Ovary (tissue), 9 donors: ENCODE measurements around the gene ARHGAP45. TPM values are rescaled to one million over a fixed set of nuclear protein-coding genes. Genes with fewer than 3 reads are reported as not detected.
A peak's percentile ranks its signal among the peaks of the same experiment; 100 is the strongest.

ENCODE experiments used
- DNase-seq, 5 donors: peaks; one replicate each; pipeline ENCODE4 v3.0.0-alpha.2; 2019 to 2020
- H3K27ac ChIP-seq, 2 donors: fragments of 200-600 bp; one replicate each; pipeline versions ENCODE4 v1.5.1 to v1.8.0; 2019 to 2022
- H3K27me3 ChIP-seq: fragments of 200-600 bp; one replicate; pipeline ENCODE4 v1.8.0; 2022
- H3K36me3 ChIP-seq: fragments of 200-600 bp; sonication (generic); one replicate; pipeline ENCODE4 v1.5.1; 2019
- H3K4me1 ChIP-seq: one replicate; pipeline ENCODE4 v1.8.1; 2013; ENCODE audit warnings: mild to moderate bottlenecking, moderate library complexity; ENCODE audit not compliant: insufficient read depth
- H3K4me3 ChIP-seq: fragments of 200-600 bp; sonication (generic); one replicate; pipeline ENCODE4 v1.5.1; 2017
- H3K9me3 ChIP-seq, 2 donors: fragments of 200-600 bp in 1 of 2; sonication (generic) in 1 of 2; one replicate each; pipeline versions ENCODE4 v1.5.1 to v1.8.1; 2013 to 2019; ENCODE audit warnings: mild to moderate bottlenecking in 1 of 2, moderate library complexity in 1 of 2
- EP300 ChIP-seq: sonication (generic); formaldehyde crosslinking; IDR thresholded peaks from one replicate; pipeline ENCODE4 v1.6.1; 2017; ENCODE audit warnings: antibody characterized with exemption
- POLR2A ChIP-seq: fragments of 450-650 bp; IDR thresholded peaks from one replicate; pipeline ENCODE4 v1.6.1; 2017; ENCODE audit warnings: antibody characterized with exemption, mild to moderate bottlenecking, moderate library complexity
- WGBS, 3 donors: extraction: QIAGEN DNeasy Blood & Tissue Kit in 1 of 3; methylation state at CpG; one replicate each; pipeline versions ENCODE4 v1.1.5 to v1.1.7; 2013 to 2017; 5-methylcytosine and 5-hydroxymethylcytosine counted together
- intact Hi-C, 4 donors: fragments of 100-400 bp; cut with DNase I; formaldehyde crosslinking; loops; one replicate each; pipeline versions ENCODE4 v1.11.0 to v1.15.1; 2022 to 2023
- polyA plus RNA-seq, 2 donors: library from polyadenylated mRNA; stranded (reverse); fragments of 200-250 nt in 1 of 2; fragments of 350-450 nt in 1 of 2; fragmentation: Illumina TruSeq in 1 of 2; extraction: RNeasy Lipid Tissue Mini Kit (QIAGEN cat#74804) in 1 of 2; gene quantifications; one replicate each; pipeline ENCODE4 v1.2.3, GENCODE V29; 2013 to 2014
- total RNA-seq, 7 donors: library from RNA; depleted of rRNA in 2 of 7; stranded (reverse); fragments of >200 nt in 2 of 7; fragmentation: NEBNext Ultra II Directional in 3 of 7; extraction: Animal tissue kit (Norgen Biotek cat#: 25700) in 3 of 7; gene quantifications; one replicate each; pipeline versions ENCODE4 v1.1.0 to v1.2.4, GENCODE V29; 2016 to 2023
- TF ChIP-seq, protein P1 (sequence below), 3 donors: fragments of 450-650 bp in 2 of 3; fragments of 200-600 bp in 1 of 3; IDR thresholded peaks; one replicate each; pipeline versions ENCODE4 v1.5.1 to v1.8.0; 2016 to 2022; ENCODE audit warnings: antibody characterized with exemption in 3 of 3, mild to moderate bottlenecking in 1 of 3
- donor health status: DM: no; HTN: no; CAD: no; lungs with moderate emphysema.
- donor health status: DM: no; HTN: no; CAD: no.
- donor health status: Bipolar disorder and iron deficiency.
- donor health status: DM: yes; HTN: yes; CAD: no.
- donor health status: DM: no; HTN: no; CAD: no.
- donor health status: DM: yes; HTN: yes; CAD: no.

ARHGAP45 gene
- total and polyA plus RNA-seq, 9 donors = 1.0 to 10.6 (median 7.0) TPM

DNA sequence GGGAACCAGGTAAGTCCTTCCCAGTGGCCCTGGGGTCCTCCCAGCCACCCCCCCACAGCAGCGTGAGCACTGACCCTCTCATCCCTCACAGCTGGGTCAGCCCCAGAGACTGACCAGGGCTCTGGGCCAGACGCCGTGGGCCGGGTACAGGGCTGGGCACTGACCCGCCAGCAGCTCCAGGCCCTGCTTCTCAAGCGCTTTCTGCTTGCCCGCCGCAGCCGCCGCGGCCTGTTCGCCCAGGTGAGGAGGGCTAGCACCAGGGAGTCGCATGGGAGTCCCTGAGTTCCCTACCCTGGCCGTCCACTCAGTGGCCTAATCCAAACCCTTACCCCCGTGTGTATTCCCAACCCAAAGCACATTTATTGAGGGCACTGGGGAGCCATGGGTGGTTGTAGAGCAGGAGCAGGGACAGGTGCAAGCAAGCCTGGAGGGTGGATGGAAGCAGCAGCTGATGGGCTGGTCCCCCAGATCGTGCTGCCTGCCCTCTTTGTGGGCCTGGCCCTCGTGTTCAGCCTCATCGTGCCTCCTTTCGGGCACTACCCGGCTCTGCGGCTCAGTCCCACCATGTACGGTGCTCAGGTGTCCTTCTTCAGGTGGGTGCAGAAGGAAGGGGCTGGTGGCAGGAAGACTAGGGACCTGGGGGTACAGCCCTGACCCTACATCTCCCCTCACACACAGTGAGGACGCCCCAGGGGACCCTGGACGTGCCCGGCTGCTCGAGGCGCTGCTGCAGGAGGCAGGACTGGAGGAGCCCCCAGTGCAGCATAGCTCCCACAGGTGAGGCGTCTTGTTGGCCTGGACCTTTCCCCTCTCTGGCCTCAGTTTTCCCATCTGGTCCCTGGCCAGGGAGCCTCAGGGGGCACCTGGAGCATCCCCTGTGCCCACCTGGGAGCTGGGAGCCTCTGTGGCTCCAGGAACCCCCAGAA is 12.6 kb upstream of the ARHGAP45 start:
- peak in 1 of 5 donors; percentile 31 for DNase-seq
- H3K4me1 ChIP-seq = no peaks in the 10 kb centered on the region
- TF ChIP-seq, protein P1, sequence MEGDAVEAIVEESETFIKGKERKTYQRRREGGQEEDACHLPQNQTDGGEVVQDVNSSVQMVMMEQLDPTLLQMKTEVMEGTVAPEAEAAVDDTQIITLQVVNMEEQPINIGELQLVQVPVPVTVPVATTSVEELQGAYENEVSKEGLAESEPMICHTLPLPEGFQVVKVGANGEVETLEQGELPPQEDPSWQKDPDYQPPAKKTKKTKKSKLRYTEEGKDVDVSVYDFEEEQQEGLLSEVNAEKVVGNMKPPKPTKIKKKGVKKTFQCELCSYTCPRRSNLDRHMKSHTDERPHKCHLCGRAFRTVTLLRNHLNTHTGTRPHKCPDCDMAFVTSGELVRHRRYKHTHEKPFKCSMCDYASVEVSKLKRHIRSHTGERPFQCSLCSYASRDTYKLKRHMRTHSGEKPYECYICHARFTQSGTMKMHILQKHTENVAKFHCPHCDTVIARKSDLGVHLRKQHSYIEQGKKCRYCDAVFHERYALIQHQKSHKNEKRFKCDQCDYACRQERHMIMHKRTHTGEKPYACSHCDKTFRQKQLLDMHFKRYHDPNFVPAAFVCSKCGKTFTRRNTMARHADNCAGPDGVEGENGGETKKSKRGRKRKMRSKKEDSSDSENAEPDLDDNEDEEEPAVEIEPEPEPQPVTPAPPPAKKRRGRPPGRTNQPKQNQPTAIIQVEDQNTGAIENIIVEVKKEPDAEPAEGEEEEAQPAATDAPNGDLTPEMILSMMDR (IDR thresholded peaks at IDR 0.05) = no peak
- TF ChIP-seq EP300 (no peak), POLR2A (no peak)
- no peak overlapping the region for H3K4me3 ChIP-seq
- H3K9me3 ChIP-seq = peaks cover 4 to 14% of the 10 kb centered on the region in 2 donors
- intact Hi-C loops = no loop called here
- no peaks in the 10 kb centered on the region for H3K27me3 ChIP-seq
- H3K36me3 ChIP-seq = no peaks in the 10 kb centered on the region
- 91 to 96% (median 93%) methylated on average over 28 of the region's 28 CpGs for WGBS, 3 donors
- no peak overlapping the region for H3K27ac ChIP-seq

DNA sequence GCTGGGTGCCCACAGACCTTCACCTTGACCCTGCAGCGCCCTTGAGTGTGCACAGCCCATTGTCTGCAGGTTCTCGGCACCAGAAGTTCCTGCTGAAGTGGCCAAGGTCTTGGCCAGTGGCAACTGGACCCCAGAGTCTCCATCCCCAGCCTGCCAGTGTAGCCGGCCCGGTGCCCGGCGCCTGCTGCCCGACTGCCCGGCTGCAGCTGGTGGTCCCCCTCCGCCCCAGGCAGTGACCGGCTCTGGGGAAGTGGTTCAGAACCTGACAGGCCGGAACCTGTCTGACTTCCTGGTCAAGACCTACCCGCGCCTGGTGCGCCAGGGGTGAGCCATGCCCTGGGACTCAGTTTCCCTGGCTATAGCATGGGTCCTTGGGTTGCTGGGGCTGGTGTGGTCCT is 11.9 kb upstream of the ARHGAP45 start:
- WGBS, 3 donors = 92 to 95% (median 95%) methylated on average over 6 to 14 of the region's 14 CpGs
- peaks cover 4 to 14% of the 10 kb centered on the region in 2 donors for H3K9me3 ChIP-seq

DNA sequence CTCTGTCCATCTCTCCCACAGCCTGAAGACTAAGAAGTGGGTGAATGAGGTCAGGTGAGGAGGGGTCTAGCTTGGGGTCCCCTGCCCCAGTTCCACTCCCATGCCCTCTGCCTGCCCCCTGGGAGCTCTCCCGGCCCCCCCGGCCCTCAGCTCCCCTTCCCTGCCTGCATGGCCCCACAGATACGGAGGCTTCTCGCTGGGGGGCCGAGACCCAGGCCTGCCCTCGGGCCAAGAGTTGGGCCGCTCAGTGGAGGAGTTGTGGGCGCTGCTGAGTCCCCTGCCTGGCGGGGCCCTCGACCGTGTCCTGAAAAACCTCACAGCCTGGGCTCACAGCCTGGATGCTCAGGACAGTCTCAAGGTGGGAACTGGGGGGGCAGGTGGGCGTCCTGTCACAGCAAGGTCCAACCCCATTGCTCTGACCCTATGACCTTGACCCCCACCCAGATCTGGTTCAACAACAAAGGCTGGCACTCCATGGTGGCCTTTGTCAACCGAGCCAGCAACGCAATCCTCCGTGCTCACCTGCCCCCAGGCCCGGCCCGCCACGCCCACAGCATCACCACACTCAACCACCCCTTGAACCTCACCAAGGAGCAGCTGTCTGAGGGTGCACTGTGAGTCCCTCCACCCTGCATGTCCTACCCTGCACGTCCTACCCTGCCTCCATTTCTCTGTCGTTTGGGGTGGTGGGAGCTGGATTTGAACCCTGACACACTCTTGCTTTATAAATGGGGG is 10.9 kb upstream of the ARHGAP45 start:
- TF ChIP-seq, protein P1 (IDR thresholded peaks at IDR 0.05) = no peak
- TF ChIP-seq EP300 = no peak
- no peak for TF ChIP-seq POLR2A
- no peak overlapping the region for H3K27ac ChIP-seq
- DNase-seq = peak in 1 of 5 donors; percentile 30
- peaks cover 4 to 14% of the 10 kb centered on the region in 2 donors for H3K9me3 ChIP-seq
- no peaks in the 10 kb centered on the region for H3K36me3 ChIP-seq
- intact Hi-C loops = no loop called here
- H3K27me3 ChIP-seq = no peaks in the 10 kb centered on the region
- H3K4me1 ChIP-seq = no peaks in the 10 kb centered on the region
- no peak overlapping the region for H3K4me3 ChIP-seq
- WGBS, 3 donors = 93 to 98% (median 95%) methylated on average over 19 to 20 of the region's 20 CpGs

More for the DNA sequence above, 11.9 kb upstream of the ARHGAP45 start:
- no peaks in the 10 kb centered on the region for H3K4me1 ChIP-seq
- H3K4me3 ChIP-seq = no peak overlapping the region
- intact Hi-C loops = no loop called here
- no peaks in the 10 kb centered on the region for H3K36me3 ChIP-seq
- TF ChIP-seq POLR2A = no peak
- H3K27ac ChIP-seq = no peak overlapping the region
- DNase-seq = no peak
- H3K27me3 ChIP-seq = no peaks in the 10 kb centered on the region

DNA sequence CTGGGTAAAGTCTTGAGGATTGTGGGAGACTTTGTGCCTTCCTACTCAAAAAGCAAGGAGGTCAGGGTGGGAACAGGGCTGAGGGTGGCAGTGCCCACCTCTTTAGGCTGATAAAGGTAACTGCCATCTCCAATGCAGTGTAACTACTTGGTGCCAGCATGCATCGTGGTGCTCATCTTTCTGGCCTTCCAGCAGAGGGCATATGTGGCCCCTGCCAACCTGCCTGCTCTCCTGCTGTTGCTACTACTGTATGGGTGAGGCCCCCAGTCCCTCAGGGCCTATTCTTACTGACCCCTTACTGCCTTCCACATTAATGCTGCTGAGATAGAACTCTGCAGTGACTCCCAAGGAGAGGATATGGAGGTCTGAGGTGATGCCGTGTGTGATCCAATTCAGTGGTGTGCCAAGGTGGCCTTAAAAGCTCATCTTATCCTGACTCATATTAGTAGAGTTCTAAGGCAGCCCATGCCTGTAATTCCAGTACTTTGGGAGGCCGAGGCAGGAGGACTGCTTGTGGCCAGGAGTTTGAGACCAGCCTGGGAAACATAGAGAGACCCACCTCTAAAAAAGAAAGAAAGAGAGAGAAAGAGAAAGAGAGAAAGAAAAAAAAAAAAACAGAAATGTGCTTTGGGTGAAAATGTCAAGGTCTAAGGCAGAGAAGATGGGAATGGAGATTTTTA is 9.7 kb upstream of the ARHGAP45 start:
- 48 to 51% (median 49%) methylated on average over 3 of the region's 3 CpGs for WGBS, 3 donors
- intact Hi-C loops = no loop called here
- no peak overlapping the region for H3K4me3 ChIP-seq
- H3K4me1 ChIP-seq = no peaks in the 10 kb centered on the region
- H3K36me3 ChIP-seq = no peaks in the 10 kb centered on the region
- peaks cover 4 to 14% of the 10 kb centered on the region in 2 donors for H3K9me3 ChIP-seq
- TF ChIP-seq POLR2A (no peak), EP300 (no peak)
- TF ChIP-seq, protein P1 (IDR thresholded peaks at IDR 0.05) = no peak
- DNase-seq = no peak
- no peak overlapping the region for H3K27ac ChIP-seq
- H3K27me3 ChIP-seq = no peaks in the 10 kb centered on the region
